GM23338 (cell line): ENCODE results near the gene RNF17. TPM values are rescaled to one million over a fixed set of nuclear protein-coding genes. Genes with fewer than 3 reads are reported as not detected.

Experiments
- ATAC-seq: fragments of 200-7000 bp; cut with Tn5 transposase; 3 replicates; pipeline ENCODE4 v1.9.1; 2020
- DNase-seq: peaks from one replicate; pipeline ENCODE4 v3.0.0-alpha.2; 2015; ENCODE audit warnings: low spot score
- H2AFZ ChIP-seq: fragments of 200-600 bp; sonication (generic); 2 replicates; pipeline ENCODE4 v1.8.0; 2016; ENCODE audit warnings: antibody characterized with exemption, mild to moderate bottlenecking, moderate library complexity
- H3F3A ChIP-seq: fragments of 200-600 bp; sonication (generic); replicated peaks from 2 replicates; pipeline ENCODE4 v1.8.0; 2017; ENCODE audit warnings: antibody characterized with exemption, mixed run types, low read depth
- H3K27ac ChIP-seq: fragments of 200-600 bp; sonication (generic); 2 replicates; pipeline ENCODE4 v1.6.1; 2016; ENCODE audit warnings: low read depth
- H3K27me3 ChIP-seq: fragments of 200-600 bp; sonication (generic); 2 replicates; pipeline ENCODE4 v1.8.0; 2016; ENCODE audit warnings: mild to moderate bottlenecking, mixed run types, moderate library complexity; ENCODE audit not compliant: insufficient read depth
- H3K36me3 ChIP-seq: fragments of 200-600 bp; sonication (generic); 2 replicates; pipeline ENCODE4 v1.8.0; 2016; ENCODE audit warnings: mild to moderate bottlenecking; ENCODE audit not compliant: insufficient read depth
- H3K4me1 ChIP-seq: fragments of 200-600 bp; sonication (generic); 2 replicates; pipeline ENCODE4 v1.8.0; 2016; ENCODE audit warnings: mild to moderate bottlenecking, moderate library complexity; ENCODE audit not compliant: insufficient read depth
- H3K4me2 ChIP-seq: fragments of 200-600 bp; sonication (generic); 2 replicates; pipeline ENCODE4 v1.7.1; 2017; ENCODE audit warnings: mixed run types
- H3K4me3 ChIP-seq: fragments of 200-600 bp; sonication (generic); 2 replicates; pipeline ENCODE4 v1.6.1; 2016; ENCODE audit warnings: mixed run types
- H3K79me2 ChIP-seq: fragments of 200-600 bp; sonication (generic); replicated peaks from 2 replicates; pipeline ENCODE4 v1.8.0; 2017; ENCODE audit warnings: mild to moderate bottlenecking; ENCODE audit not compliant: insufficient read depth
- H3K9me2 ChIP-seq: fragments of 200-600 bp; sonication (generic); 2 replicates; pipeline ENCODE4 v1.8.0; 2017; ENCODE audit not compliant: insufficient read depth
- H4K20me1 ChIP-seq: fragments of 200-600 bp; sonication (generic); replicated peaks from 2 replicates; pipeline ENCODE4 v1.8.0; 2017; ENCODE audit warnings: mild to moderate bottlenecking; ENCODE audit not compliant: insufficient read depth
- H3K27ac Mint-ChIP-seq: 2 replicates; pipeline ENCODE4 v1.8.0; 2020; ENCODE audit warnings: inconsistent platforms, mild to moderate bottlenecking, moderate library complexity, mixed read lengths
- H3K27me3 Mint-ChIP-seq: 3 replicates; pipeline ENCODE4 v1.8.0; 2022; ENCODE audit warnings: low read depth, mild to moderate bottlenecking, moderate library complexity, mixed read lengths, inconsistent platforms; ENCODE audit not compliant: insufficient read depth, poor library complexity
- H3K36me3 Mint-ChIP-seq: 3 replicates; pipeline ENCODE4 v1.8.0; 2021; ENCODE audit warnings: low read depth, mild to moderate bottlenecking, inconsistent platforms, moderate library complexity, mixed read lengths
- H3K4me1 Mint-ChIP-seq: 3 replicates; pipeline ENCODE4 v1.8.0; 2020; ENCODE audit warnings: mild to moderate bottlenecking, inconsistent platforms, mixed read lengths
- H3K4me3 Mint-ChIP-seq: 3 replicates; pipeline ENCODE4 v1.8.0; 2021; ENCODE audit warnings: moderate library complexity, mild to moderate bottlenecking, inconsistent platforms, mixed read lengths
- H3K9me3 Mint-ChIP-seq: 3 replicates; pipeline ENCODE4 v1.8.0; 2020; ENCODE audit warnings: moderate library complexity, mild to moderate bottlenecking, inconsistent platforms, mixed read lengths
- CREB1 ChIP-seq: fragments of 250-450 bp; sonication (Bioruptor Pico); IDR thresholded peaks from 2 replicates; pipeline ENCODE4 v1.5.0; 2020; ENCODE audit warnings: low read depth, mild to moderate bottlenecking, moderate library complexity
- ETS1 ChIP-seq: IDR thresholded peaks from 2 replicates; pipeline ENCODE4 v1.6.1; 2016; ENCODE audit warnings: antibody characterized with exemption
- EZH2 ChIP-seq: fragments of 200-600 bp; sonication (generic); IDR thresholded peaks from one replicate; pipeline ENCODE4 v1.8.0; 2017; ENCODE audit warnings: antibody characterized with exemption, mild to moderate bottlenecking, low read depth; ENCODE audit not compliant: unreplicated experiment
- EZH2phosphoT487 ChIP-seq: fragments of 200-600 bp; sonication (generic); IDR thresholded peaks from one replicate; pipeline ENCODE4 v1.8.1; 2018; ENCODE audit warnings: antibody characterized with exemption; ENCODE audit not compliant: unreplicated experiment
- JUNB ChIP-seq: IDR thresholded peaks from one replicate; pipeline ENCODE4 v1.6.1; 2016; ENCODE audit warnings: antibody characterized with exemption; ENCODE audit not compliant: unreplicated experiment
- NANOG ChIP-seq: IDR thresholded peaks from 2 replicates; pipeline ENCODE4 v1.6.1; 2016; ENCODE audit warnings: antibody characterized with exemption, borderline replicate concordance
- POLR2AphosphoS5 ChIP-seq: IDR thresholded peaks from 2 replicates; pipeline ENCODE4 v1.6.1; 2016; ENCODE audit warnings: antibody characterized with exemption, low read depth
- STAT1 ChIP-seq: IDR thresholded peaks from one replicate; pipeline ENCODE4 v1.6.1; 2016; ENCODE audit warnings: antibody characterized with exemption; ENCODE audit not compliant: unreplicated experiment
- ZNF114 ChIP-seq: fragments of 250-450 bp; sonication (Bioruptor Pico); IDR thresholded peaks from 2 replicates; pipeline ENCODE4 v1.5.0; 2020; ENCODE audit warnings: mild to moderate bottlenecking, moderate library complexity
- ZNF331 ChIP-seq: fragments of 250-450 bp; sonication (Bioruptor Pico); IDR thresholded peaks from 2 replicates; pipeline ENCODE4 v1.5.0; 2020; ENCODE audit warnings: low read depth, mild to moderate bottlenecking, moderate library complexity
- polyA plus RNA-seq: library from polyadenylated mRNA; unstranded; fragments of >200 nt; fragmentation: Nextera tagmentation; extraction: Ambion mirVana; gene quantifications from 2 replicates; pipeline ENCODE4 v1.2.1, GENCODE V29; 2016
- total RNA-seq: library from RNA; depleted of rRNA; stranded (reverse); fragments of >200 nt; shearing (Covaris generic); gene quantifications from 2 replicates; pipeline ENCODE4 v1.2.3, GENCODE V29; 2014
- TF ChIP-seq, protein P1 (sequence below): fragments of 250-450 bp; sonication (Bioruptor Pico); IDR thresholded peaks from 2 replicates; pipeline ENCODE4 v1.5.0; 2020; ENCODE audit warnings: mild to moderate bottlenecking, moderate library complexity
- TF ChIP-seq, protein P2 (sequence below), 2 experiments: fragments of 200-600 bp in 1 of 2; sonication (generic) in 1 of 2; conservative IDR thresholded peaks; 2 replicates each; pipeline versions ENCODE4 v1.5.1 to v1.6.1; 2016 to 2017; ENCODE audit warnings: antibody characterized with exemption in 2 of 2, low read depth in 2 of 2, mild to moderate bottlenecking in 2 of 2, moderate library complexity in 1 of 2
- TF ChIP-seq, protein P3 (sequence below): IDR thresholded peaks from one replicate; pipeline ENCODE4 v1.6.1; 2018; ENCODE audit warnings: antibody characterized with exemption; ENCODE audit not compliant: unreplicated experiment

RNF17 gene
- total and polyA plus RNA-seq, 2 experiments from 2014 or later, result 0.16 TPM; not detected in 1

DNA sequence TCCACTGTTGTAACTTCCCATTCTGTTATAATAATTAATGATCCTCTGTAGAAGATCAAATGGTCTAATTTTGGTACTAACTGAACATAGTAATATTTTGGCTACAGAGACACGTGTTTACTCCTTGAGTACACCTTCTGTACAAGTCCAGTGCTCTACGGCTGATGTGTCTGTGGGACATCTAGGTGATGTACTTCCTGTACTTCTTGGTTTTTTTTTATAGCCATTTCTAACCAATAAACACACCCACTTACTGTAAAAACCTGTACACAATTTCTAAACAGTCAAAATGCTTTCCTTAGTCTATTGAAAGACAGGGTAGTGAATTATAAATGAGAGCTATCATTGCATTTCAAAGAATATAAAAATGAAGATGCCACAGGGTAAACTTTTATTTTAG is 118.7 kb downstream of the RNF17 start:
- H3K9me3 Mint-ChIP-seq, result no peaks in the 10 kb centered on the region
- H2AFZ ChIP-seq, result no peak overlapping the region
- ATAC-seq (no peak), DNase-seq (no peak)
- no peak overlapping the region for H3K4me3 Mint-ChIP-seq
- H3F3A ChIP-seq, result no peaks in the 10 kb centered on the region
- H3K27ac ChIP-seq, result no peak overlapping the region
- no peaks in the 10 kb centered on the region for H3K79me2 ChIP-seq
- no peaks in the 10 kb centered on the region for H3K9me2 ChIP-seq
- H4K20me1 ChIP-seq, result 0 out of 2 replicates have a peak, but pooled peaks cover 1% of the 10 kb centered on the region
- no peak for TF ChIP-seq ETS1
- TF ChIP-seq POLR2AphosphoS5, result no peak
- no peak for TF ChIP-seq CREB1 (CRISPR knock-in tag)
- TF ChIP-seq, protein P1, sequence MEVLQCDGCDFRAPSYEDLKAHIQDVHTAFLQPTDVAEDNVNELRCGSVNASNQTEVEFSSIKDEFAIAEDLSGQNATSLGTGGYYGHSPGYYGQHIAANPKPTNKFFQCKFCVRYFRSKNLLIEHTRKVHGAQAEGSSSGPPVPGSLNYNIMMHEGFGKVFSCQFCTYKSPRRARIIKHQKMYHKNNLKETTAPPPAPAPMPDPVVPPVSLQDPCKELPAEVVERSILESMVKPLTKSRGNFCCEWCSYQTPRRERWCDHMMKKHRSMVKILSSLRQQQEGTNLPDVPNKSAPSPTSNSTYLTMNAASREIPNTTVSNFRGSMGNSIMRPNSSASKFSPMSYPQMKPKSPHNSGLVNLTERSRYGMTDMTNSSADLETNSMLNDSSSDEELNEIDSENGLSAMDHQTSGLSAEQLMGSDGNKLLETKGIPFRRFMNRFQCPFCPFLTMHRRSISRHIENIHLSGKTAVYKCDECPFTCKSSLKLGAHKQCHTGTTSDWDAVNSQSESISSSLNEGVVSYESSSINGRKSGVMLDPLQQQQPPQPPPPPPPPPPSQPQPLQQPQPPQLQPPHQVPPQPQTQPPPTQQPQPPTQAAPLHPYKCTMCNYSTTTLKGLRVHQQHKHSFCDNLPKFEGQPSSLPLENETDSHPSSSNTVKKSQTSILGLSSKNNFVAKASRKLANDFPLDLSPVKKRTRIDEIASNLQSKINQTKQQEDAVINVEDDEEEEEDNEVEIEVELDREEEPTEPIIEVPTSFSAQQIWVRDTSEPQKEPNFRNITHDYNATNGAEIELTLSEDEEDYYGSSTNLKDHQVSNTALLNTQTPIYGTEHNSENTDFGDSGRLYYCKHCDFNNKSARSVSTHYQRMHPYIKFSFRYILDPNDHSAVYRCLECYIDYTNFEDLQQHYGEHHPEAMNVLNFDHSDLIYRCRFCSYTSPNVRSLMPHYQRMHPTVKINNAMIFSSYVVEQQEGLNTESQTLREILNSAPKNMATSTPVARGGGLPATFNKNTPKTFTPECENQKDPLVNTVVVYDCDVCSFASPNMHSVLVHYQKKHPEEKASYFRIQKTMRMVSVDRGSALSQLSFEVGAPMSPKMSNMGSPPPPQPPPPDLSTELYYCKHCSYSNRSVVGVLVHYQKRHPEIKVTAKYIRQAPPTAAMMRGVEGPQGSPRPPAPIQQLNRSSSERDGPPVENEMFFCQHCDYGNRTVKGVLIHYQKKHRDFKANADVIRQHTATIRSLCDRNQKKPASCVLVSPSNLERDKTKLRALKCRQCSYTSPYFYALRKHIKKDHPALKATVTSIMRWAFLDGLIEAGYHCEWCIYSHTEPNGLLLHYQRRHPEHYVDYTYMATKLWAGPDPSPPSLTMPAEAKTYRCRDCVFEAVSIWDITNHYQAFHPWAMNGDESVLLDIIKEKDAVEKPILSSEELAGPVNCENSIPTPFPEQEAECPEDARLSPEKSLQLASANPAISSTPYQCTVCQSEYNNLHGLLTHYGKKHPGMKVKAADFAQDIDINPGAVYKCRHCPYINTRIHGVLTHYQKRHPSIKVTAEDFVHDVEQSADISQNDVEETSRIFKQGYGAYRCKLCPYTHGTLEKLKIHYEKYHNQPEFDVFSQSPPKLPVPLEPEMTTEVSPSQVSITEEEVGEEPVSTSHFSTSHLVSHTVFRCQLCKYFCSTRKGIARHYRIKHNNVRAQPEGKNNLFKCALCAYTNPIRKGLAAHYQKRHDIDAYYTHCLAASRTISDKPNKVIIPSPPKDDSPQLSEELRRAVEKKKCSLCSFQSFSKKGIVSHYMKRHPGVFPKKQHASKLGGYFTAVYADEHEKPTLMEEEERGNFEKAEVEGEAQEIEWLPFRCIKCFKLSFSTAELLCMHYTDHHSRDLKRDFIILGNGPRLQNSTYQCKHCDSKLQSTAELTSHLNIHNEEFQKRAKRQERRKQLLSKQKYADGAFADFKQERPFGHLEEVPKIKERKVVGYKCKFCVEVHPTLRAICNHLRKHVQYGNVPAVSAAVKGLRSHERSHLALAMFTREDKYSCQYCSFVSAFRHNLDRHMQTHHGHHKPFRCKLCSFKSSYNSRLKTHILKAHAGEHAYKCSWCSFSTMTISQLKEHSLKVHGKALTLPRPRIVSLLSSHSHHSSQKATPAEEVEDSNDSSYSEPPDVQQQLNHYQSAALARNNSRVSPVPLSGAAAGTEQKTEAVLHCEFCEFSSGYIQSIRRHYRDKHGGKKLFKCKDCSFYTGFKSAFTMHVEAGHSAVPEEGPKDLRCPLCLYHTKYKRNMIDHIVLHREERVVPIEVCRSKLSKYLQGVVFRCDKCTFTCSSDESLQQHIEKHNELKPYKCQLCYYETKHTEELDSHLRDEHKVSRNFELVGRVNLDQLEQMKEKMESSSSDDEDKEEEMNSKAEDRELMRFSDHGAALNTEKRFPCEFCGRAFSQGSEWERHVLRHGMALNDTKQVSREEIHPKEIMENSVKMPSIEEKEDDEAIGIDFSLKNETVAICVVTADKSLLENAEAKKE (CRISPR knock-in tag), result no peak
- TF ChIP-seq ZNF114 (CRISPR knock-in tag), result no peak
- no peak for TF ChIP-seq ZNF331 (CRISPR knock-in tag)
- no peak for TF ChIP-seq NANOG
- TF ChIP-seq STAT1, result no peak
- TF ChIP-seq EZH2phosphoT487, result no peak
- no peak for TF ChIP-seq EZH2
- TF ChIP-seq JUNB, result no peak
- TF ChIP-seq, protein P2, sequence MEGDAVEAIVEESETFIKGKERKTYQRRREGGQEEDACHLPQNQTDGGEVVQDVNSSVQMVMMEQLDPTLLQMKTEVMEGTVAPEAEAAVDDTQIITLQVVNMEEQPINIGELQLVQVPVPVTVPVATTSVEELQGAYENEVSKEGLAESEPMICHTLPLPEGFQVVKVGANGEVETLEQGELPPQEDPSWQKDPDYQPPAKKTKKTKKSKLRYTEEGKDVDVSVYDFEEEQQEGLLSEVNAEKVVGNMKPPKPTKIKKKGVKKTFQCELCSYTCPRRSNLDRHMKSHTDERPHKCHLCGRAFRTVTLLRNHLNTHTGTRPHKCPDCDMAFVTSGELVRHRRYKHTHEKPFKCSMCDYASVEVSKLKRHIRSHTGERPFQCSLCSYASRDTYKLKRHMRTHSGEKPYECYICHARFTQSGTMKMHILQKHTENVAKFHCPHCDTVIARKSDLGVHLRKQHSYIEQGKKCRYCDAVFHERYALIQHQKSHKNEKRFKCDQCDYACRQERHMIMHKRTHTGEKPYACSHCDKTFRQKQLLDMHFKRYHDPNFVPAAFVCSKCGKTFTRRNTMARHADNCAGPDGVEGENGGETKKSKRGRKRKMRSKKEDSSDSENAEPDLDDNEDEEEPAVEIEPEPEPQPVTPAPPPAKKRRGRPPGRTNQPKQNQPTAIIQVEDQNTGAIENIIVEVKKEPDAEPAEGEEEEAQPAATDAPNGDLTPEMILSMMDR (conservative IDR thresholded peaks at IDR 0.05; ENCODE audit: low read depth in 2 of 2), result no peak
- TF ChIP-seq, protein P3, sequence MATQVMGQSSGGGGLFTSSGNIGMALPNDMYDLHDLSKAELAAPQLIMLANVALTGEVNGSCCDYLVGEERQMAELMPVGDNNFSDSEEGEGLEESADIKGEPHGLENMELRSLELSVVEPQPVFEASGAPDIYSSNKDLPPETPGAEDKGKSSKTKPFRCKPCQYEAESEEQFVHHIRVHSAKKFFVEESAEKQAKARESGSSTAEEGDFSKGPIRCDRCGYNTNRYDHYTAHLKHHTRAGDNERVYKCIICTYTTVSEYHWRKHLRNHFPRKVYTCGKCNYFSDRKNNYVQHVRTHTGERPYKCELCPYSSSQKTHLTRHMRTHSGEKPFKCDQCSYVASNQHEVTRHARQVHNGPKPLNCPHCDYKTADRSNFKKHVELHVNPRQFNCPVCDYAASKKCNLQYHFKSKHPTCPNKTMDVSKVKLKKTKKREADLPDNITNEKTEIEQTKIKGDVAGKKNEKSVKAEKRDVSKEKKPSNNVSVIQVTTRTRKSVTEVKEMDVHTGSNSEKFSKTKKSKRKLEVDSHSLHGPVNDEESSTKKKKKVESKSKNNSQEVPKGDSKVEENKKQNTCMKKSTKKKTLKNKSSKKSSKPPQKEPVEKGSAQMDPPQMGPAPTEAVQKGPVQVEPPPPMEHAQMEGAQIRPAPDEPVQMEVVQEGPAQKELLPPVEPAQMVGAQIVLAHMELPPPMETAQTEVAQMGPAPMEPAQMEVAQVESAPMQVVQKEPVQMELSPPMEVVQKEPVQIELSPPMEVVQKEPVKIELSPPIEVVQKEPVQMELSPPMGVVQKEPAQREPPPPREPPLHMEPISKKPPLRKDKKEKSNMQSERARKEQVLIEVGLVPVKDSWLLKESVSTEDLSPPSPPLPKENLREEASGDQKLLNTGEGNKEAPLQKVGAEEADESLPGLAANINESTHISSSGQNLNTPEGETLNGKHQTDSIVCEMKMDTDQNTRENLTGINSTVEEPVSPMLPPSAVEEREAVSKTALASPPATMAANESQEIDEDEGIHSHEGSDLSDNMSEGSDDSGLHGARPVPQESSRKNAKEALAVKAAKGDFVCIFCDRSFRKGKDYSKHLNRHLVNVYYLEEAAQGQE, result no peak
- H3K27me3 ChIP-seq, result no peaks in the 10 kb centered on the region
- no peak overlapping the region for H3K27ac Mint-ChIP-seq
- peaks cover 11% of the 10 kb centered on the region; the same call in 1 of the 2 replicates for H3K36me3 ChIP-seq
- H3K4me1 ChIP-seq, result peaks cover 21% of the 10 kb centered on the region
- H3K27me3 Mint-ChIP-seq, result peaks cover 2% of the 10 kb centered on the region
- no peak overlapping the region for H3K4me3 ChIP-seq
- peaks cover 15% of the 10 kb centered on the region for H3K36me3 Mint-ChIP-seq
- no peak overlapping the region for H3K4me2 ChIP-seq
- peaks cover 17% of the 10 kb centered on the region; the same call in 2 of the 3 replicates for H3K4me1 Mint-ChIP-seq
